ENCODE results near the gene UPF3A. TPM values are rescaled to one million over a fixed set of nuclear protein-coding genes. Genes with fewer than 3 reads are reported as not detected.

Gene UPF3A
- total and polyA plus RNA-seq, 12 donors, result 27.5 to 130 (median 43.2) TPM

DNA sequence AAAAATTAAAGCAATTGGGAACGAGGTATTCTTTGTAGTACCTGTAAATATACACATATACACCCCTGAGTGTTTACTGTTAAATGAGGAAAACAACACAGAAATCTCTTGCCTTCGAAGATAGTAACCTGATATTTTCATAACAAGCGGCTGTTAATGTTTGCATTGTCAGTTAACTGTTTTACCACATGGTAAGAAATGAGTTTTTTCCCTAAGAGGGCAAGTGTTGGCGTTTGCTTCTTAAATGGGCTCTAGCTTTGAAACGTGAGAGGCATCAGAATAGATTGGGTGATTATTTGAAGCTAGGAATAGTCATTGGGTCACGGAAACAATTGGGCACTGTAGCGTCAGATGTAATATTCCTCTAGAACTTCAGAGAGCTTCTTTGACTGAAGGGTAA, 22.0 kb upstream of the UPF3A start:
- Histone ChIP-seq H3K4me3 (no peak overlapping the region), H3K27ac (no peak overlapping the region), H3K9me3 (replicated peaks in 1 of 3) (no peaks in the 10 kb centered on the region), H3K4me1 (replicated peaks in 1 of 2) (no peaks in the 10 kb centered on the region), H3K27me3 (no peaks in the 10 kb centered on the region), H3K36me3 (replicated peaks in 1 of 2) (peaks cover 0 to 96% of the 10 kb centered on the region in 2 donors)
- 87 to 94% (median 91%) methylated on average over 7 of the region's 7 CpGs for WGBS, 4 donors
- no peak for TF ChIP-seq POLR2A (IDR thresholded peaks at IDR 0.05)
- TF ChIP-seq, protein P1, sequence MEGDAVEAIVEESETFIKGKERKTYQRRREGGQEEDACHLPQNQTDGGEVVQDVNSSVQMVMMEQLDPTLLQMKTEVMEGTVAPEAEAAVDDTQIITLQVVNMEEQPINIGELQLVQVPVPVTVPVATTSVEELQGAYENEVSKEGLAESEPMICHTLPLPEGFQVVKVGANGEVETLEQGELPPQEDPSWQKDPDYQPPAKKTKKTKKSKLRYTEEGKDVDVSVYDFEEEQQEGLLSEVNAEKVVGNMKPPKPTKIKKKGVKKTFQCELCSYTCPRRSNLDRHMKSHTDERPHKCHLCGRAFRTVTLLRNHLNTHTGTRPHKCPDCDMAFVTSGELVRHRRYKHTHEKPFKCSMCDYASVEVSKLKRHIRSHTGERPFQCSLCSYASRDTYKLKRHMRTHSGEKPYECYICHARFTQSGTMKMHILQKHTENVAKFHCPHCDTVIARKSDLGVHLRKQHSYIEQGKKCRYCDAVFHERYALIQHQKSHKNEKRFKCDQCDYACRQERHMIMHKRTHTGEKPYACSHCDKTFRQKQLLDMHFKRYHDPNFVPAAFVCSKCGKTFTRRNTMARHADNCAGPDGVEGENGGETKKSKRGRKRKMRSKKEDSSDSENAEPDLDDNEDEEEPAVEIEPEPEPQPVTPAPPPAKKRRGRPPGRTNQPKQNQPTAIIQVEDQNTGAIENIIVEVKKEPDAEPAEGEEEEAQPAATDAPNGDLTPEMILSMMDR (IDR thresholded peaks at IDR 0.05), result no peak
- no peak for DNase-seq
- intact Hi-C loops (cut with DNase I), result no loop called here

DNA sequence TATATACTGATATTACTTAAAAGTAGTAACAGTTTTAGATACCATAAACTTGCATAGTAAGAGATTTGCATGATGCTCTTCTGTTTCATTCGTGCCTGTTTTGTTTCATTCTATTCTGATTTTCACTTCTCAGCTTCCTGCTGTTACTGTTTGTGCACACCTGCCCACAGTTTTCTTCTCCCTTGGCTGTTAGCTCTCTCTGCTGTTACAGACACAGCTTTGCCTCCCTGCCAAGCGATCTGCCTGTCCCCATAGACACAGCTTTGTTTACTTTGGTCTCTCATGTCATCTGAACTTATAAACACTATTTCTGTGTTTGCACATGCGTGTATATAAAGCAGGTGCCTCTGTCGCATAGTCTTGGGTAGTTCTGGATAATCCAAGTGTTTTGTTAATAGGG, 21.4 kb upstream of the UPF3A start:
- no peak for DNase-seq
- no peaks in the 10 kb centered on the region for H3K9me3 ChIP-seq (replicated peaks in 1 of 3)
- TF ChIP-seq POLR2A (IDR thresholded peaks at IDR 0.05), result no peak
- TF ChIP-seq, protein P1 (IDR thresholded peaks at IDR 0.05), result no peak
- no peaks in the 10 kb centered on the region for H3K27me3 ChIP-seq
- intact Hi-C loops (cut with DNase I), result no loop called here
- no peaks in the 10 kb centered on the region for H3K4me1 ChIP-seq (replicated peaks in 1 of 2)
- peaks cover 0 to 96% of the 10 kb centered on the region in 2 donors for H3K36me3 ChIP-seq (replicated peaks in 1 of 2)
- no peak overlapping the region for H3K4me3 ChIP-seq
- H3K27ac ChIP-seq, result no peak overlapping the region
- WGBS, 4 donors, result 88 to 98% (median 92%) methylated on average over 4 of the region's 4 CpGs

DNA sequence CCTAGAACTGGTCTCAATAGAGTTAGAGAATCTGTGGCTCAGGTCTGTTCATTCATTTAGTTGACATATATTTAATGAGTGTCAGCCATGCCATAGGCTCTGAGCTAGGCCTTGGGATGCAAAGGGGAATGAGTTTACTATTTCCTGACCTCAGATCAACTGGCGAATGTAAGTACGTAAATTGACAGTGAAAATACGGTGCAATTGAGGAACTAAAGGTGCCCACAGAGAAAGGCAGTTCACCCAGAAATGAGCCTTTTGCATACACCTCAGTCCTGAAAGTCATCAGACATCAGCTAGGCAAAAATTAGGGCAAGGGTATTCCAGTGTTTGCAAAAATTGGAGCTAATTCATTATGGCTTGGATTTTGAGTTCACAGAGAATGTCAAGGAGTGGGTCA, 20.6 kb upstream of the UPF3A start:
- DNase-seq, result no peak
- 83 to 92% (median 89%) methylated on average over 3 of the region's 3 CpGs for WGBS, 4 donors
- no peak overlapping the region for H3K4me3 ChIP-seq
- H3K27me3 ChIP-seq, result no peaks in the 10 kb centered on the region
- intact Hi-C loops (cut with DNase I), result no loop called here
- no peaks in the 10 kb centered on the region for H3K9me3 ChIP-seq (replicated peaks in 1 of 3)
- peaks cover 0 to 95% of the 10 kb centered on the region in 2 donors for H3K36me3 ChIP-seq (replicated peaks in 1 of 2)
- no peak for TF ChIP-seq POLR2A (IDR thresholded peaks at IDR 0.05)
- TF ChIP-seq, protein P1 (IDR thresholded peaks at IDR 0.05), result no peak
- no peak overlapping the region for H3K27ac ChIP-seq
- no peaks in the 10 kb centered on the region for H3K4me1 ChIP-seq (replicated peaks in 1 of 2)

DNA sequence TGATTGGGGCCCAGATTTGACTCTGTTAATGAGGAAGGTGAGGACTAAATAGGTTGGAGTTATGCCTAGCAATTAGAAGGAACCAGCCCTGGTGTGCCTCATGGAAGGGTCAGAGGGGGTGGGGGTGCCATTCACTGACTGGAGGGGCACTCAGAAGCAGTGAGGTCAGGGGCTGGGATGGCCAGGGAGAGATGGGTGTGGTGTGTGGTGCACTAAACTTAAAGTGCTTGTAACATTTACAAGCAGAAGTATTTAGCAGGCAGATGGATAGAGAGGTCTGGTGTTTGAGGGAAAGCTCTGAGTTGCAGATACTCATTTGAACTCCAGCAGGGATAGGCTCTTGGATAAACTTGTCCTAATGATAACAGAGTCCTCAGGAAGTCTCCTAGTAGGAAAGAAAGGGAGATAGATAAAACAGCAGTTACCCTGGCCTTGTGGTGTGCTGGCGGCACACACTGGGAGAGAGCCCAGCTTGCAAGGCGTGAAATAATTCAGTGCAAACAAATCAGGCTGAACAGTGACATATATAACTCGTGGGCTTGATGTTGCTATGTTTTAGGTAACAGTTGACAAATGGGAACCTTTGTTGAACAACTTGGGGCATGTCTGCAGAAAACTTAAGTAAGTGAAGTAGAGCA, 20.0 kb upstream of the UPF3A start:
- TF ChIP-seq POLR2A (IDR thresholded peaks at IDR 0.05), result no peak
- TF ChIP-seq, protein P1 (IDR thresholded peaks at IDR 0.05), result no peak
- H3K9me3 ChIP-seq (replicated peaks in 1 of 3), result no peaks in the 10 kb centered on the region
- no peaks in the 10 kb centered on the region for H3K27me3 ChIP-seq
- DNase-seq, result no peak
- H3K4me1 ChIP-seq (replicated peaks in 1 of 2), result no peaks in the 10 kb centered on the region
- no peak overlapping the region for H3K27ac ChIP-seq
- H3K36me3 ChIP-seq (replicated peaks in 1 of 2), result peaks cover 0 to 95% of the 10 kb centered on the region in 2 donors
- no peak overlapping the region for H3K4me3 ChIP-seq
- 79 to 88% (median 87%) methylated on average over 3 of the region's 3 CpGs for WGBS, 4 donors
- intact Hi-C loops (cut with DNase I), result no loop called here
